Measurements from ENCODE around the gene SDK2.
"Not testable (repeated sequence)": the region's sequence is repeated elsewhere in the genome, so short reads cannot be mapped to it uniquely, and the experiment has no call there.

The SDK2 gene

GRCh38 chr17:73380439-73381106, 263.7 kb downstream of the SDK2 start:
- no peak for TF ChIP-seq ZNF274 (IDR thresholded peaks at IDR 0.05; ENCODE audit: low read depth, low read length)
- no peak overlapping the region for H3K4me3 ChIP-seq (ENCODE audit: low read length)

- no peak overlapping the region for H3K4me3 ChIP-seq (ENCODE audit: low read length)
- no peak for TF ChIP-seq ZNF274 (IDR thresholded peaks at IDR 0.05; ENCODE audit: low read depth, low read length)
These were observed 264.4 kb downstream of the SDK2 start for GRCh38 chr17:73379826-73380225.

- H3K4me3 ChIP-seq (ENCODE audit: low read length) = no peak overlapping the region
- TF ChIP-seq ZNF274 (IDR thresholded peaks at IDR 0.05; ENCODE audit: low read depth, low read length) = no peak
These were observed 265.2 kb downstream of the SDK2 start for GRCh38 chr17:73378974-73379470.

GRCh38 chr17:73376636-73377035, 267.6 kb downstream of the SDK2 start:
- TF ChIP-seq ZNF274 (IDR thresholded peaks at IDR 0.05; ENCODE audit: low read depth, low read length) = no peak

GRCh38 chr17:73376152-73376551, 268.1 kb downstream of the SDK2 start:
- H3K4me3 ChIP-seq (ENCODE audit: low read length) = no peak overlapping the region
- TF ChIP-seq ZNF274 (IDR thresholded peaks at IDR 0.05; ENCODE audit: low read depth, low read length) = no peak

More at GRCh38 chr17:73376636-73377035, 267.6 kb downstream of the SDK2 start:
- no peak overlapping the region for H3K4me3 ChIP-seq (ENCODE audit: low read length)

GRCh38 chr17:73371836-73372235, 272.4 kb downstream of the SDK2 start:
- TF ChIP-seq ZNF274 (IDR thresholded peaks at IDR 0.05; ENCODE audit: low read depth, low read length) = no peak
- no peak overlapping the region for H3K4me3 ChIP-seq (ENCODE audit: low read length)

- H3K4me3 ChIP-seq (ENCODE audit: low read length) = no peak overlapping the region
- no peak for TF ChIP-seq ZNF274 (IDR thresholded peaks at IDR 0.05; ENCODE audit: low read depth, low read length)
These were observed 273.0 kb downstream of the SDK2 start for GRCh38 chr17:73371285-73371684.

- not testable (repeated sequence) for H3K4me3 ChIP-seq (ENCODE audit: low read length)
These were observed 274.3 kb downstream of the SDK2 start for GRCh38 chr17:73369817-73370490.

GRCh38 chr17:73369111-73369521, 275.1 kb downstream of the SDK2 start:
- TF ChIP-seq ZNF274 (IDR thresholded peaks at IDR 0.05; ENCODE audit: low read depth, low read length) = no peak
- H3K4me3 ChIP-seq (ENCODE audit: low read length) = no peak overlapping the region

GRCh38 chr17:73368085-73368631, 276.1 kb downstream of the SDK2 start:
- H3K4me3 ChIP-seq (ENCODE audit: low read length) = no peak overlapping the region
- no peak for TF ChIP-seq ZNF274 (IDR thresholded peaks at IDR 0.05; ENCODE audit: low read depth, low read length)

- no peak overlapping the region for H3K4me3 ChIP-seq (ENCODE audit: low read length)
- no peak for TF ChIP-seq ZNF274 (IDR thresholded peaks at IDR 0.05; ENCODE audit: low read depth, low read length)
These were observed 278.2 kb downstream of the SDK2 start for GRCh38 chr17:73365906-73366623.

GRCh38 chr17:73365301-73365874, 278.9 kb downstream of the SDK2 start:
- H3K4me3 ChIP-seq (ENCODE audit: low read length) = no peak overlapping the region
- no peak for TF ChIP-seq ZNF274 (IDR thresholded peaks at IDR 0.05; ENCODE audit: low read depth, low read length)

- TF ChIP-seq ZNF274 (IDR thresholded peaks at IDR 0.05; ENCODE audit: low read depth, low read length) = no peak
- H3K4me3 ChIP-seq (ENCODE audit: low read length) = no peak overlapping the region
These were observed 280.1 kb downstream of the SDK2 start for GRCh38 chr17:73364155-73364522.

GRCh38 chr17:73363442-73364154, 280.6 kb downstream of the SDK2 start:
- no peak overlapping the region for H3K4me3 ChIP-seq (ENCODE audit: low read length)
- TF ChIP-seq ZNF274 (IDR thresholded peaks at IDR 0.05; ENCODE audit: low read depth, low read length) = no peak

All from GM08714 (cell line).